ENCODE results near the gene LGALS4.
"Not testable (repeated sequence)": the region's sequence is repeated elsewhere in the genome, so short reads cannot be mapped to it uniquely, and the experiment has no call there.

LGALS4 gene

GRCh38 chr19:38795549-38795948 lies 17.2 kb downstream of the LGALS4 start:
- DNase-seq (ENCODE audit: low spot score) = no peak

- DNase-seq (ENCODE audit: low spot score) = no peak
Observed at GRCh38 chr19:38793671-38794070, 19.1 kb downstream of the LGALS4 start.

- DNase-seq (ENCODE audit: low spot score) = no peak
Observed at GRCh38 chr19:38793177-38793576, 19.6 kb downstream of the LGALS4 start.

- DNase-seq (ENCODE audit: low spot score) = no peak
Observed at GRCh38 chr19:38792250-38793111, 20.3 kb downstream of the LGALS4 start.

- not testable (repeated sequence) for DNase-seq (ENCODE audit: low spot score)
Observed at GRCh38 chr19:38791451-38792064, 21.2 kb downstream of the LGALS4 start.

- not testable (repeated sequence) for DNase-seq (ENCODE audit: low spot score)
Observed at GRCh38 chr19:38790507-38791403, 22.0 kb downstream of the LGALS4 start.

- no peak for DNase-seq (ENCODE audit: low spot score)
Observed at GRCh38 chr19:38788478-38789243, 24.1 kb downstream of the LGALS4 start, which contains the start of gene LGALS7B. Gene LGALS7B (plus strand): TSS chr19:38789200. CDS start chr19:38789227, 27 bp downstream.

- DNase-seq (ENCODE audit: low spot score) = no peak
Observed at GRCh38 chr19:38786572-38787265, 26.0 kb downstream of the LGALS4 start.

GRCh38 chr19:38786061-38786460 lies 26.7 kb downstream of the LGALS4 start:
- not testable (repeated sequence) for DNase-seq (ENCODE audit: low spot score)

GRCh38 chr19:38785187-38785699 lies 27.5 kb downstream of the LGALS4 start:
- DNase-seq (ENCODE audit: low spot score) = no peak

GRCh38 chr19:38784224-38784623 lies 28.5 kb downstream of the LGALS4 start:
- DNase-seq (ENCODE audit: low spot score) = no peak

- DNase-seq (ENCODE audit: low spot score) = not testable (repeated sequence)
Observed at GRCh38 chr19:38782212-38782611, 30.5 kb downstream of the LGALS4 start.

- no peak for DNase-seq (ENCODE audit: low spot score)
Observed at GRCh38 chr19:38781058-38781457, 31.7 kb downstream of the LGALS4 start.

- no peak for DNase-seq (ENCODE audit: low spot score)
Observed at GRCh38 chr19:38780443-38780842, 32.3 kb downstream of the LGALS4 start.

- no peak for DNase-seq (ENCODE audit: low spot score)
Observed at GRCh38 chr19:38778733-38779132, 34.0 kb downstream of the LGALS4 start.

GRCh38 chr19:38774181-38774950 lies 38.4 kb downstream of the LGALS4 start:
- no peak for DNase-seq (ENCODE audit: low spot score)

- no peak for DNase-seq (ENCODE audit: low spot score)
Observed at GRCh38 chr19:38773469-38774177, 39.1 kb downstream of the LGALS4 start, which contains the start of gene LGALS7. Gene LGALS7 (minus strand): TSS chr19:38773517. CDS start chr19:38773492, 25 bp downstream.

- not testable (repeated sequence) for DNase-seq (ENCODE audit: low spot score)
Observed at GRCh38 chr19:38771569-38771968, 41.2 kb downstream of the LGALS4 start.

- DNase-seq (ENCODE audit: low spot score) = not testable (repeated sequence)
Observed at GRCh38 chr19:38770949-38771275, 41.8 kb downstream of the LGALS4 start.

All from putamen (tissue), 1 donor.